Keratinocyte (primary cell): ENCODE measurements around the gene MTUS2. TPM values are rescaled to one million over a fixed set of nuclear protein-coding genes. Genes with fewer than 3 reads are reported as not detected.
A peak's percentile ranks its signal among the peaks of the same experiment; 100 is the strongest.

Experiments used
- DNase-seq: peaks from one replicate; pipeline ENCODE4 v3.0.0-alpha.2; 2011; ENCODE audit warnings: low read depth, missing footprints, low spot score
- FAIRE-seq: peaks from 2 replicates; lab custom pipeline; 2011; peaks lifted over from hg19 to GRCh38; lab: Jason Lieb, UNC
- H2AFZ ChIP-seq: 2 replicates; pipeline ENCODE4 v1.6.0; 2012; ENCODE audit warnings: low read length, control low read depth, inconsistent platforms; ENCODE audit not compliant: control insufficient read depth
- H3K27ac ChIP-seq: 2 replicates; pipeline ENCODE4 v1.5.1; 2011; ENCODE audit warnings: low read length; ENCODE audit not compliant: control insufficient read depth, insufficient read depth
- H3K27me3 ChIP-seq: 3 replicates; pipeline ENCODE4 v1.6.0; 2011; ENCODE audit warnings: low read length; ENCODE audit not compliant: control insufficient read depth, insufficient read depth; ENCODE audit errors: extremely low read depth
- H3K36me3 ChIP-seq, 2 experiments: 2 replicates in 1 of 2; 3 replicates in 1 of 2; pipeline ENCODE4 v1.5.1; 2011; ENCODE audit warnings: low read length in 2 of 2, mild to moderate bottlenecking in 1 of 2; ENCODE audit not compliant: control insufficient read depth in 2 of 2, insufficient read depth in 2 of 2; ENCODE audit errors: extremely low read depth in 1 of 2
- H3K4me1 ChIP-seq: 3 replicates; pipeline ENCODE4 v1.5.1; 2011; ENCODE audit warnings: low read length; ENCODE audit not compliant: control insufficient read depth, insufficient read depth; ENCODE audit errors: extremely low read depth
- H3K4me2 ChIP-seq: 3 replicates; pipeline ENCODE4 v1.6.0; 2011; ENCODE audit warnings: low read depth, low read length; ENCODE audit not compliant: control insufficient read depth, insufficient read depth; ENCODE audit errors: extremely low read depth
- H3K4me3 ChIP-seq, 3 experiments: fragments of 200-600 bp in 1 of 3; sonication (generic) in 1 of 3; 2 replicates in 2 of 3; 3 replicates in 1 of 3; pipeline ENCODE4 v1.5.1; 2011 to 2016; ENCODE audit warnings: low read length in 3 of 3, mild to moderate bottlenecking in 3 of 3, control low read depth in 2 of 3, inconsistent platforms in 1 of 3, low read depth in 1 of 3, mixed read lengths in 1 of 3, mixed run types in 1 of 3, moderate library complexity in 1 of 3; ENCODE audit not compliant: control insufficient read depth in 2 of 3, insufficient read depth in 2 of 3; ENCODE audit errors: extremely low read depth in 1 of 3
- H3K79me2 ChIP-seq: 2 replicates; pipeline ENCODE4 v1.6.0; 2012; ENCODE audit warnings: low read length; ENCODE audit not compliant: control insufficient read depth, insufficient read depth
- H3K9ac ChIP-seq: 3 replicates; pipeline ENCODE4 v1.6.0; 2011; ENCODE audit warnings: low read length; ENCODE audit not compliant: control insufficient read depth, insufficient read depth; ENCODE audit errors: extremely low read depth
- H3K9me1 ChIP-seq: 3 replicates; pipeline ENCODE4 v1.6.0; 2011; ENCODE audit warnings: low read length; ENCODE audit not compliant: control insufficient read depth, insufficient read depth; ENCODE audit errors: extremely low read depth
- H3K9me3 ChIP-seq: 2 replicates; pipeline ENCODE4 v1.5.1; 2012; ENCODE audit warnings: low read depth, low read length; ENCODE audit not compliant: control insufficient read depth
- H4K20me1 ChIP-seq: 3 replicates; pipeline ENCODE4 v1.6.0; 2011; ENCODE audit warnings: low read length; ENCODE audit not compliant: control insufficient read depth, insufficient read depth; ENCODE audit errors: extremely low read depth
- CTCF ChIP-seq, 3 experiments: IDR thresholded peaks in 1 of 3; conservative IDR thresholded peaks in 1 of 3; optimal IDR thresholded peaks in 1 of 3; 2 replicates in 2 of 3; 3 replicates in 1 of 3; pipeline versions ENCODE3 to v1.5.1; 2011; ENCODE audit warnings: low read length in 3 of 3, mild to moderate bottlenecking in 3 of 3, moderate library complexity in 2 of 3, control low read depth in 1 of 3, inconsistent platforms in 1 of 3; ENCODE audit not compliant: insufficient read depth in 2 of 3; ENCODE audit errors: extremely low read depth in 1 of 3
- EZH2 ChIP-seq: IDR thresholded peaks from one replicate; pipeline ENCODE4 v1.6.1; 2012; ENCODE audit warnings: inconsistent platforms, mild to moderate bottlenecking, low read length, moderate library complexity
- dilution Hi-C: fragments of 300-500 bp; cut with MboI; formaldehyde crosslinking; loops from one replicate; pipeline ENCODE4 v1.7.0; 2020; ENCODE audit warnings: low sequenced_read_pairs; ENCODE audit not compliant: extremely low pct_ligation_motif_present
- polyA plus RNA-seq, 5 experiments: library from polyadenylated mRNA; depleted of rRNA in 3 of 5; stranded (reverse) in 3 of 5; stranded (forward) in 1 of 5; unstranded in 1 of 5; fragments of >200 nt; gene quantifications; 1 replicate in 1 of 5; 2 replicates in 3 of 5; 3 replicates in 1 of 5; pipeline versions ENCODE4 v1.2.1 to v1.2.3, GENCODE V29; 2011 to 2012; ENCODE audit warnings: missing spikeins in 2 of 5, low read depth in 1 of 5, low replicate concordance in 1 of 5

The MTUS2 gene
- polyA plus RNA-seq, 1 donor (not counting 4 experiments of a cell fraction or from before 2014, with no cell fraction given), result 0.17 TPM

- H3K4me2 ChIP-seq, result no peak overlapping the region
Measured at GRCh38 chr13:29472332-29472961, 652.3 kb downstream of the MTUS2 start.

GRCh38 chr13:29473166-29473565 lies 653.0 kb downstream of the MTUS2 start:
- no peaks in the 10 kb centered on the region for H3K9me1 ChIP-seq
- TF ChIP-seq EZH2 (no peak), CTCF (optimal IDR thresholded peaks at IDR 0.05 in 1 of 3, IDR thresholded peaks at IDR 0.05 in 1 of 3, conservative IDR thresholded peaks at IDR 0.05 in 1 of 3; ENCODE audit: extremely low read depth in 1 of 3, insufficient read depth in 2 of 3, low read length in 3 of 3) (no peak)
- H3K36me3 ChIP-seq, result no peaks in the 10 kb centered on the region
- no peaks in the 10 kb centered on the region for H3K9me3 ChIP-seq
- no peak overlapping the region for H2AFZ ChIP-seq
- no peak overlapping the region for H3K4me3 ChIP-seq
- dilution Hi-C loops, result no loop called here
- H3K27ac ChIP-seq, result no peak overlapping the region
- H4K20me1 ChIP-seq, result no peaks in the 10 kb centered on the region
- H3K79me2 ChIP-seq, result no peaks in the 10 kb centered on the region
- H3K9ac ChIP-seq, result no peak overlapping the region
- no peak overlapping the region for H3K4me2 ChIP-seq
- H3K4me1 ChIP-seq, result no peaks in the 10 kb centered on the region
- no peak for DNase-seq
- no peak for FAIRE-seq
- H3K27me3 ChIP-seq, result no peaks in the 10 kb centered on the region

More at GRCh38 chr13:29472332-29472961, 652.3 kb downstream of the MTUS2 start:
- dilution Hi-C loops, result no loop called here
- Histone ChIP-seq H3K27me3 (no peaks in the 10 kb centered on the region), H3K79me2 (no peaks in the 10 kb centered on the region), H2AFZ (no peak overlapping the region), H3K4me1 (no peaks in the 10 kb centered on the region), H3K4me3 (no peak overlapping the region), H3K9me1 (no peaks in the 10 kb centered on the region), H3K9ac (no peak overlapping the region), H3K9me3 (no peaks in the 10 kb centered on the region), H4K20me1 (no peaks in the 10 kb centered on the region), H3K27ac (no peak overlapping the region), H3K36me3 (no peaks in the 10 kb centered on the region)
- TF ChIP-seq EZH2, result no peak
- TF ChIP-seq CTCF (optimal IDR thresholded peaks at IDR 0.05 in 1 of 3, IDR thresholded peaks at IDR 0.05 in 1 of 3, conservative IDR thresholded peaks at IDR 0.05 in 1 of 3; ENCODE audit: extremely low read depth in 1 of 3, insufficient read depth in 2 of 3, low read length in 3 of 3), result peak; percentile 93 to 99 (median 98)
- no peak for DNase-seq
- FAIRE-seq, result peak; percentile 63
